ENCODE data around the gene THOC7.

The THOC7 gene

DNA sequence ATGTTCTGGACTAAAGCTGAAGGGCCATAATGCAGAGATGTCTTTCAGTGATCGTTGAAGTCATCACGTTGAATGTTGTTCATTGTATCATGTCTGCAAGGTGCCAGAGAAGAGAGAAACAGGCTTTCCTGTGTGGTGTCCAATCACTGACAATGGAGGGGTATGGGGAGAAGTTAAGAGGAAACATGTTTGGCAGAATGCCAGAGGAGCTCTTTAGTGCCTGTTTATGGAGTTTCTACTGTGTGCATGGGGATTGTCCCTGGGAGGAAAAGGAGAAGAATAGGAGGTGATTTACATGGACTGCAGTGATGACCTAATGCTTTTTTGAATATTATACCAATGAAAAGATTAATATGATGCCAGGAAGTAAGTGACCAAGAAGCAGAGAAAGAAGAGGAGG lies 36.9 kb upstream of the THOC7 start:
- peak overlapping the region; percentile 37 for H3K27ac ChIP-seq
- no peaks in the 10 kb centered on the region for H3K9me3 ChIP-seq
- TF ChIP-seq CTCF (IDR thresholded peaks at IDR 0.05), result no peak
- H3K27me3 ChIP-seq, result no peaks in the 10 kb centered on the region
- H3K36me3 ChIP-seq, result peaks cover 27% of the 10 kb centered on the region
- peaks cover 15 to 21% of the 10 kb centered on the region in 2 experiments for H3K4me1 ChIP-seq (ENCODE audit: control insufficient read depth in 1 of 2, insufficient read depth in 1 of 2, low read depth in 1 of 2, low read length in 1 of 2)
- H3K4me3 ChIP-seq (ENCODE audit: low read depth in 1 of 2, low read length in 1 of 2), result no peak overlapping the region

- Histone ChIP-seq H3K4me3 (ENCODE audit: low read depth in 1 of 2, low read length in 1 of 2) (no peak overlapping the region), H3K27me3 (no peaks in the 10 kb centered on the region), H3K36me3 (peaks cover 27% of the 10 kb centered on the region), H3K9me3 (no peaks in the 10 kb centered on the region), H3K27ac (peak overlapping the region; percentile 37), H3K4me1 (ENCODE audit: control insufficient read depth in 1 of 2, insufficient read depth in 1 of 2, low read depth in 1 of 2, low read length in 1 of 2) (peaks cover 12 to 16% of the 10 kb centered on the region in 2 experiments)
- no peak for TF ChIP-seq CTCF (IDR thresholded peaks at IDR 0.05)
These were observed 36.4 kb upstream of the THOC7 start for GRCh38 chr3:63900010-63900409.

DNA sequence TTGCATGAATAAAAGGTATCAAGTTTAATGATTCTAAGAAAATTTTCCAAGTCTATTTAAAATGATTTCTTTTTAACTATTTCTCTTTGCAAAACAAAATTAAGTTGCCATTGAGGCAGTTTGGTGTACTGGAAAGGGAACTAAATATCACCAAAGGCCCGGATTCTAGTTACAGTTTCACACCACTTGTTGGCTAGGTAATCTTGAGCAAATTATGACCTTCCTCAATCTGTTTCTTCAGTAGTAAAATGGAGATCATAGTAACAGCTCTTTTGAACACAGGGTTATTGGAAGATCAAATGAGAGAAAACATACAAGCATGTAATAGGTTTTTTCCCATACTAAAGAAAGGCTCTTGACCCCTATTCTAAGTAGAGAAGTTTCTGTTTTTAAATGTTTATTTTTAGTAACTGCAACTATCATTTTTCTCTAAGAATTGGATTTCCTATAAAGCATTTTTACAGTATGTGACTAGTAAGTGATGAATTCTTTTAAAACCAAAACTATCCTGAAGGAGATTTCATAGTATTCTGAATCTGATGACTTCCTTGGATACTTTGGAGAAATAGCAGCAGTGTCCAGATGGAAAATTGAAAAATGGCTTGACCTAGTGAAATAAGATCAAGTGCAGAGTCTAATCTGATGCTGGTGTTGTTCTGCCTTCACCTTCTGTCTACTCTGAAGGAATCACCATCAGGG lies 32.9 kb upstream of the THOC7 start:
- Histone ChIP-seq H3K27me3 (no peaks in the 10 kb centered on the region), H3K9me3 (no peaks in the 10 kb centered on the region), H3K27ac (peak overlapping the region; percentile 26), H3K36me3 (peaks cover 39% of the 10 kb centered on the region), H3K4me1 (ENCODE audit: control insufficient read depth in 1 of 2, insufficient read depth in 1 of 2, low read depth in 1 of 2, low read length in 1 of 2) (peaks cover 7 to 8% of the 10 kb centered on the region in 2 experiments), H3K4me3 (ENCODE audit: low read depth in 1 of 2, low read length in 1 of 2) (no peak overlapping the region)
- TF ChIP-seq CTCF (IDR thresholded peaks at IDR 0.05), result no peak

- H3K4me1 ChIP-seq (ENCODE audit: control insufficient read depth in 1 of 2, insufficient read depth in 1 of 2, low read depth in 1 of 2, low read length in 1 of 2), result peaks cover 7 to 8% of the 10 kb centered on the region in 2 experiments
- peak overlapping the region; percentile 26 for H3K27ac ChIP-seq
- H3K4me3 ChIP-seq (ENCODE audit: low read depth in 1 of 2, low read length in 1 of 2), result no peak overlapping the region
- TF ChIP-seq CTCF (IDR thresholded peaks at IDR 0.05), result no peak
- H3K9me3 ChIP-seq, result no peaks in the 10 kb centered on the region
- no peaks in the 10 kb centered on the region for H3K27me3 ChIP-seq
- H3K36me3 ChIP-seq, result peaks cover 39% of the 10 kb centered on the region
These were observed 32.0 kb upstream of the THOC7 start for GRCh38 chr3:63895422-63896189.

GRCh38 chr3:63892773-63893352 lies 29.3 kb upstream of the THOC7 start:
- no peak for TF ChIP-seq CTCF (IDR thresholded peaks at IDR 0.05)
- H3K36me3 ChIP-seq, result peaks cover 15% of the 10 kb centered on the region
- H3K4me1 ChIP-seq (ENCODE audit: control insufficient read depth in 1 of 2, insufficient read depth in 1 of 2, low read depth in 1 of 2, low read length in 1 of 2), result peaks cover 7 to 8% of the 10 kb centered on the region in 2 experiments
- H3K27ac ChIP-seq, result no peak overlapping the region
- no peaks in the 10 kb centered on the region for H3K9me3 ChIP-seq
- H3K27me3 ChIP-seq, result no peaks in the 10 kb centered on the region
- H3K4me3 ChIP-seq (ENCODE audit: low read depth in 1 of 2, low read length in 1 of 2), result no peak overlapping the region
